K562 (cell line): ENCODE data around the gene DMAC2. TPM values are rescaled to one million over a fixed set of nuclear protein-coding genes. Genes with fewer than 3 reads are reported as not detected.

Experiments used
- ARID2 ChIP-seq: fragments of 450-650 bp; IDR thresholded peaks from 2 replicates; pipeline ENCODE4 v1.6.1; 2017; ENCODE audit warnings: antibody characterized with exemption, mild to moderate bottlenecking
- ATF7 ChIP-seq: fragments of 450-650 bp; IDR thresholded peaks from 2 replicates; pipeline ENCODE4 v1.7.1; 2014; ENCODE audit warnings: mild to moderate bottlenecking, moderate library complexity
- CREM ChIP-seq: IDR thresholded peaks from 2 replicates; pipeline ENCODE4 v1.6.1; 2014; ENCODE audit warnings: antibody characterized with exemption, low read depth
- HDGF ChIP-seq: fragments of 450-650 bp; IDR thresholded peaks from 2 replicates; pipeline ENCODE4 v1.6.1; 2016
- HNRNPH1 ChIP-seq: fragments of 200-400 bp; formaldehyde crosslinking; optimal IDR thresholded peaks from 2 replicates; pipeline ENCODE3; 2017; ENCODE audit warnings: low read depth, mild to moderate bottlenecking, low read length, moderate library complexity
- JUND ChIP-seq, 2 experiments: IDR thresholded peaks; 2 replicates in 1 of 2; 3 replicates in 1 of 2; pipeline ENCODE4 v1.6.1; 2011; ENCODE audit warnings: borderline replicate concordance in 2 of 2, low read depth in 2 of 2, low read length in 2 of 2, improper control_type of control experiment in 1 of 2, missing biosample characterization in 1 of 2, missing genetic modification characterization in 1 of 2, missing genetic modification reagents in 1 of 2
- MAZ ChIP-seq, 2 experiments: fragments of 450-650 bp in 1 of 2; sonication (generic) in 1 of 2; formaldehyde crosslinking; IDR thresholded peaks in 1 of 2; conservative IDR thresholded peaks in 1 of 2; 2 replicates each; pipeline versions ENCODE4 v1.4.0 to v1.5.0; 2020; ENCODE audit warnings: mild to moderate bottlenecking in 1 of 2, missing genetic modification reagents in 1 of 2
- NCOA1 ChIP-seq: fragments of 450-650 bp; IDR thresholded peaks from 2 replicates; pipeline ENCODE4 v1.6.1; 2016; ENCODE audit warnings: low read depth
- RAD21 ChIP-seq, 2 experiments: fragments of 250-450 bp in 1 of 2; fragments of 450-650 bp in 1 of 2; sonication (Bioruptor Pico) in 1 of 2; formaldehyde crosslinking in 1 of 2; IDR thresholded peaks in 1 of 2; conservative IDR thresholded peaks in 1 of 2; 2 replicates each; pipeline versions ENCODE4 v1.4.0 to v1.8.0; 2020 to 2022; ENCODE audit warnings: mild to moderate bottlenecking in 2 of 2, moderate library complexity in 1 of 2
- UBTF ChIP-seq, 2 experiments: IDR thresholded peaks; 2 replicates each; pipeline ENCODE4 v1.6.1; 2012; ENCODE audit warnings: improper control_type of control experiment in 2 of 2, low read depth in 2 of 2, low read length in 2 of 2, borderline replicate concordance in 1 of 2
- YY1 ChIP-seq, 3 experiments: IDR thresholded peaks; 2 replicates each; pipeline ENCODE4 v1.6.1; 2011; ENCODE audit warnings: low read length in 2 of 3, mild to moderate bottlenecking in 2 of 3, moderate library complexity in 2 of 3, borderline replicate concordance in 1 of 3, control low read depth in 1 of 3, low read depth in 1 of 3; ENCODE audit not compliant: insufficient read depth in 3 of 3, insufficient replicate concordance in 2 of 3, control insufficient read depth in 1 of 3, insufficient read length in 1 of 3; ENCODE audit errors: extremely low read depth in 1 of 3
- ZBTB7A ChIP-seq: IDR thresholded peaks from 2 replicates; pipeline ENCODE4 v1.6.1; 2011; ENCODE audit warnings: low read depth, mild to moderate bottlenecking, low read length, moderate library complexity, borderline replicate concordance; ENCODE audit not compliant: control insufficient read depth
- ZFP36 ChIP-seq: fragments of 150-350 bp; IDR thresholded peaks from 2 replicates; pipeline ENCODE4 v1.6.1; 2018; ENCODE audit warnings: low read length, low read depth; ENCODE audit not compliant: partially characterized antibody
- polyA plus RNA-seq, 8 experiments: library from polyadenylated mRNA; depleted of rRNA in 4 of 8; stranded (reverse) in 5 of 8; unstranded in 3 of 8; fragments of >200 nt; fragmentation: Nextera tagmentation in 2 of 8; fragmentation: Illumina TruSeq in 1 of 8; extraction: Ambion mirVana in 2 of 8; extraction: Trizol in 1 of 8; gene quantifications; 2 replicates each; pipeline versions ENCODE4 v1.2.1 to v1.2.3, GENCODE V29; 2011 to 2014; ENCODE audit warnings: inconsistent platforms in 1 of 8, missing spikeins in 1 of 8
- total RNA-seq, 7 experiments: library from RNA; depleted of rRNA in 6 of 7; stranded (reverse); fragments of >200 nt in 6 of 7; fragmentation: Illumina TruSeq in 2 of 7; extraction: Trizol in 2 of 7; gene quantifications; 2 replicates each; pipeline versions ENCODE4 v1.2.1 to v1.2.3, GENCODE V29; 2011 to 2021; ENCODE audit warnings: low replicate concordance in 1 of 7
- TF ChIP-seq, protein P1 (sequence below), 2 experiments: fragments of 450-650 bp; formaldehyde crosslinking in 1 of 2; IDR thresholded peaks; 2 replicates each; pipeline versions ENCODE4 v1.4.0 to v1.6.1; 2014 to 2020; ENCODE audit warnings: mild to moderate bottlenecking in 2 of 2, borderline replicate concordance in 1 of 2, low read depth in 1 of 2

DMAC2 gene
- total and polyA plus RNA-seq, 9 of the 15 experiments (the other 6 are each of a cell fraction or from before 2014, with no cell fraction given) = 12.9 to 61.2 (median 43.1) TPM

DNA sequence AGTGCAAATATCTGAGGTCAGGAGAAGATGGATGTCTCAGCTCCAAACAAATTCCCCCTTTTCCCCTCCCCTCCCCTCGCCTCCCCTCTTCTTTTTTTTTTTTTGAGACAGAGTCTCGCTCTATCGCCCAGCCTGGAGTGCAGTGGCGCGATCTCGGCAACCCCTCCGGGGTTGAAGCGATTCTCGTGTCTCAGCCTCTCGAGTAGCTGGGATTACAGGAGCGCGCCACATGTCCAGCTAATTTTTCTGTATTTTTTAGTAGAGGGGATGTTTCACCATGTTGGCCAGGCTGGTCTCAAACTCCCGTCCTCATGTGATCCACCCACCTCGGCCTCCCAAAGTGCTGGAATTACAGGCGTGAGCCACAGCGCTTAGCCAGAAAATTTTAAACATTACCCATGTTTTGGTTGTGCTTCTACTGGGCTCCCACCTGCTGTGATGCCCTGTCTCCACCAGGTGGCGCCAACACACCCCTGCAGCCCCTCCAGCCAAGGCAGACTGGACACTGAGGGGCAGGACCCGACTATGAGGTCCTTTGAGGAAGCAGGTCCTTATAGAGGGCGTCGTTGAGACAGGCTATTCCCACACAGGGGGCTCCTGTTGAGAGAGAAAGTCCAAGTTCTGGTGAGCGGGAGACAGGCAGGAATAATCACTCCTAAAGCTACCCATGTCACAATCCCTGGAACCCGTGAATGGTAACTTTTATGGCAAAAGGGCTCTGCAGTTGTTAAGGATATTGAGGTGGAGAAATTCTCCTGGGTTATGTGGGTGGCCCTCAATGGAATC, 9.6 kb upstream of the DMAC2 start (continued):
- TF ChIP-seq, protein P1, sequence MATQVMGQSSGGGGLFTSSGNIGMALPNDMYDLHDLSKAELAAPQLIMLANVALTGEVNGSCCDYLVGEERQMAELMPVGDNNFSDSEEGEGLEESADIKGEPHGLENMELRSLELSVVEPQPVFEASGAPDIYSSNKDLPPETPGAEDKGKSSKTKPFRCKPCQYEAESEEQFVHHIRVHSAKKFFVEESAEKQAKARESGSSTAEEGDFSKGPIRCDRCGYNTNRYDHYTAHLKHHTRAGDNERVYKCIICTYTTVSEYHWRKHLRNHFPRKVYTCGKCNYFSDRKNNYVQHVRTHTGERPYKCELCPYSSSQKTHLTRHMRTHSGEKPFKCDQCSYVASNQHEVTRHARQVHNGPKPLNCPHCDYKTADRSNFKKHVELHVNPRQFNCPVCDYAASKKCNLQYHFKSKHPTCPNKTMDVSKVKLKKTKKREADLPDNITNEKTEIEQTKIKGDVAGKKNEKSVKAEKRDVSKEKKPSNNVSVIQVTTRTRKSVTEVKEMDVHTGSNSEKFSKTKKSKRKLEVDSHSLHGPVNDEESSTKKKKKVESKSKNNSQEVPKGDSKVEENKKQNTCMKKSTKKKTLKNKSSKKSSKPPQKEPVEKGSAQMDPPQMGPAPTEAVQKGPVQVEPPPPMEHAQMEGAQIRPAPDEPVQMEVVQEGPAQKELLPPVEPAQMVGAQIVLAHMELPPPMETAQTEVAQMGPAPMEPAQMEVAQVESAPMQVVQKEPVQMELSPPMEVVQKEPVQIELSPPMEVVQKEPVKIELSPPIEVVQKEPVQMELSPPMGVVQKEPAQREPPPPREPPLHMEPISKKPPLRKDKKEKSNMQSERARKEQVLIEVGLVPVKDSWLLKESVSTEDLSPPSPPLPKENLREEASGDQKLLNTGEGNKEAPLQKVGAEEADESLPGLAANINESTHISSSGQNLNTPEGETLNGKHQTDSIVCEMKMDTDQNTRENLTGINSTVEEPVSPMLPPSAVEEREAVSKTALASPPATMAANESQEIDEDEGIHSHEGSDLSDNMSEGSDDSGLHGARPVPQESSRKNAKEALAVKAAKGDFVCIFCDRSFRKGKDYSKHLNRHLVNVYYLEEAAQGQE (IDR thresholded peaks at IDR 0.05; ENCODE audit: borderline replicate concordance) = peak; percentile 92
- TF ChIP-seq, protein P1 (CRISPR knock-in tag; IDR thresholded peaks at IDR 0.05; ENCODE audit: low read depth) = no peak
- TF ChIP-seq ZBTB7A (peak; percentile 61; the same call in 1 of the 2 replicates), JUND (IDR thresholded peaks at IDR 0.05; ENCODE audit: borderline replicate concordance, low read depth, low read length) (0 out of 2 replicates have a peak, but pooled peaks have one; percentile 40), JUND (tag; IDR thresholded peaks at IDR 0.05; ENCODE audit: borderline replicate concordance, low read depth, low read length) (no peak), ARID2 (peak; percentile 89), HDGF (no peak), MAZ (CRISPR knock-in tag; conservative IDR thresholded peaks at IDR 0.05 in 1 of 2, IDR thresholded peaks at IDR 0.05 in 1 of 2) (0 out of 4 replicates have a peak, but pooled peaks of 1 of the 2 experiments have one; percentile 35), UBTF (IDR thresholded peaks at IDR 0.05; ENCODE audit: borderline replicate concordance in 1 of 2, low read depth in 2 of 2, low read length in 2 of 2) (0 out of 4 replicates have a peak, but pooled peaks of 1 of the 2 experiments have one; percentile 31), ATF7 (0 out of 2 replicates have a peak, but pooled peaks have one; percentile 39), NCOA1 (no peak), YY1 (IDR thresholded peaks at IDR 0.05; ENCODE audit: borderline replicate concordance in 1 of 3, control insufficient read depth in 1 of 3, extremely low read depth in 1 of 3, insufficient read depth in 3 of 3, insufficient read length in 1 of 3, insufficient replicate concordance in 2 of 3, low read depth in 1 of 3, low read length in 2 of 3) (no peak), RAD21 (CRISPR knock-in tag; conservative IDR thresholded peaks at IDR 0.05 in 1 of 2, IDR thresholded peaks at IDR 0.05 in 1 of 2) (peak; percentile 86 to 97), CREM (peak; percentile 44; the same call in 1 of the 2 replicates), HNRNPH1 (no peak), ZFP36 (peak; percentile 19)
